GM12892 (cell line): ENCODE results near the gene ITPA.

Experiments
- POLR2A ChIP-seq: IDR thresholded peaks from 2 replicates; pipeline ENCODE4 v1.6.1; 2011; ENCODE audit warnings: low read depth, low read length, control low read depth
- POLR2AphosphoS5 ChIP-seq: IDR thresholded peaks from 2 replicates; pipeline ENCODE4 v1.6.1; 2011; ENCODE audit warnings: low read depth, low read length, control low read depth
- TAF1 ChIP-seq: IDR thresholded peaks from 2 replicates; pipeline ENCODE4 v1.6.1; 2011; ENCODE audit warnings: low read depth, mild to moderate bottlenecking, control low read depth, low read length, borderline replicate concordance

DNA sequence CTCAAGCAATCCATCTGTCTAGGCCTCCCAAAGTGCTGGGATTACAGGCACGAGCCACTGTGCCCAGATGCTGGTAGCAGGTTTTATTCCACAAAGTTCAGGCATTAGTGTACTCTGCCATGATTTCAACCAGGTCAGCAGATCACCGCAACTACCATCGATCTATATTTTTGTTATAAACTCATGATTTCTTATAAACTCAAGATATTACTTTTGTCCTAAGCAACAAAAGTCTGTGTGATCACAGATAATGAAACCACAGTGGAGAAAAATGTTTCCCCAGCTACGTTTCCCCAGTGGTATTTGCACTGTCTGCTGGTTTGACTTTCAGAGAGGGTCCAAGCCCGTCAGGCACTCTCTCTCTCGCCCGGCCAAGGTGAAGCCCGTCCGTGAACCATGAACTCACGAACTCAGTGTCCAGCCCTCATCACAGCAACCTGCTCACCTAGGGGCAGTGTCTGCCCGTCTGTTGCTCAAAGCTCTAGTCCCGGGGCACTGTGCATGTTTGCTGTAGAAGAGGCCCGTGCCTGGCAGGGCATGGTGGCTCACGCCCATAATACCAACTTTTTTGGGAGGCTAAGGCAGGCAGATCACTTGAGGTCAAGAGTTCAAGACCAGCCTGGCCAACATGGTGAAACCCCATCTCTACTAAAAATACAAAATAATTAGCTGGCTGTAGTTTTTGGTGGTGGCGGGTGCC lies 22.7 kb downstream of the ITPA start:
- TF ChIP-seq POLR2AphosphoS5: no peak
- TF ChIP-seq TAF1: no peak
- TF ChIP-seq POLR2A: no peak
